Retinal pigment epithelial cell (primary cell): ENCODE results near the gene EMP2.

Experiments used
- DNase-seq: peaks from one replicate; pipeline ENCODE4 v3.0.0-alpha.2; 2010; ENCODE audit warnings: low read depth
- H3K4me3 ChIP-seq: 2 replicates; pipeline ENCODE4 v1.5.1; 2011; ENCODE audit warnings: mild to moderate bottlenecking, low read length, control low read depth, moderate library complexity
- CTCF ChIP-seq: conservative IDR thresholded peaks from 2 replicates; pipeline ENCODE4 v1.5.1; 2011; ENCODE audit warnings: low read depth, low read length, control low read depth, inconsistent platforms

Gene EMP2

GRCh38 chr16:10551881-10552280, 28.5 kb downstream of the EMP2 start:
- no peak for DNase-seq
- H3K4me3 ChIP-seq, result no peak overlapping the region
- no peak for TF ChIP-seq CTCF

DNA sequence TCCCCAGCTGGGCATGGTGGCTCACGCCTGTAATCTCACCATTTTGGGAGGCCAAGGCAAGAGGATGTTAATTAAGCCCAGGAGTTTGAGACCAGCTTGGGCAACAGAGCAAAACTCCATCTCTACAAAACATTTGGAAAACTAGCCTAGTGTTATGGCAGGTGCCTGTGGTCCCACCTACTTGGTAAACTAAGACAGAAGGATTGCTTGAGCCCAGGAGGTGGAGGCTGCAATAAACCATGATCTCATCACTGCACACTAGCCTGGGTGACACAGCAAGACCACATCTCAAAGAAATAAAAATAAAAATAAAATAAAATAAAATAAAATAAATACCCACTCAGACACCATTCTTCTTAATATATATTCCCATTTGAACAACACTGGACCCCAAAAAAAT, 32.0 kb downstream of the EMP2 start:
- DNase-seq, result no peak
- TF ChIP-seq CTCF, result no peak
- no peak overlapping the region for H3K4me3 ChIP-seq

- TF ChIP-seq CTCF, result no peak
- no peak overlapping the region for H3K4me3 ChIP-seq
- DNase-seq, result no peak
Measured at GRCh38 chr16:10547708-10548107, 32.7 kb downstream of the EMP2 start.

DNA sequence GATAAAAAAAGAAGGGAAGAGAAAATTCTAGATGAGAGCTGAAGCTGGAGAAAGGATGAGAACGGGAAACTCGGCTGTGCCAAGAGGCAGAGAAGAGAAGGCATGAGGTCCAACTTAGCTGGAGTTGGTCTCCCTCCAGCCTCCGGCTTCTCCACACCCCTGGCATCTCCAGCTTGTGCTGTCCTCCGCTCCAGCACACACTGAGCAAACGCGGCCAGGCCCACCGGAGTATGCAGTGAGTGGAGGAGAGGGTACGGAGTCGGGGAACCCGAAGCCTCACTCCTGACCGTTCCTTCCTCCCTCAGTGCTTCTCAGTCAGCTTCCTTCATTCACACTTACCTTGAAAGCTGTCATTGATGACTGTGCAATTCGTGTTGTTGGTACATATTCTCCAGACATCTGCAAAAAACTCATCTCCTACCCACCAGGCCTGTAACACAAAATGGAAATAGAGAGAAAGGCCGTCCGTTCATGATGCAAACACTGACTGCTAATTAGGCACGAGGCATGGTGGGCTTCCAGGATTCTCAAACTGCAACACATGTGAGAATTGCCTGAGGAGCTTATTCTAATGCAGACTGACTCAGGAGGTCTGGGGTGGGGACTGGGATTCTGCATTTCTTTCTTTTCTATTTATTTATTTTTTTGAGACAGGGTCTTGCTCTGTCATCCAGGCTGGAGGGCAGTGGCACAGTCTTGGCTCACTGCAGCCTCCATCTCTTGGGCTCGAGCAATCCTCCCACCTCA, 37.0 kb downstream of the EMP2 start:
- H3K4me3 ChIP-seq, result no peak overlapping the region
- DNase-seq, result no peak
- no peak for TF ChIP-seq CTCF

DNA sequence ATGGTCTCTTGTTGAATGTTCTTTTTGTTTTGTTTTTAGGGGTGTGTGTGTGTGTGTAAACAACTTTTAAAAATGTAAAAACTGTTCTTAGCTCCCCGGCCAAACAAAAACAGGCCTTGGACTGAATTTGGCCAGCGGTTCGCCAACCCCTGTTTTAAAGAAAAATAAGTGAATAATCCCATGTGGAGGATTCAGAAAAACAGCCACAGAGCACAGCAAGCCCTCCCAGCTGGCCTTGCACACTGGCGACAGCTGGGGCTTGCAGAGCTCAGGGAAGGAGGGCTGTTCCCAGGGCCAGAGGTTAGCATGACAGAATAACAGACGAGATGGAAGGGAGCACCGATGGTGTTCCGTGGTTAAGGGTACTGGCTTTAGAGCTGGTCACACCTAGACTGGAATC, 39.0 kb downstream of the EMP2 start:
- DNase-seq, result no peak
- no peak overlapping the region for H3K4me3 ChIP-seq
- TF ChIP-seq CTCF, result no peak

DNA sequence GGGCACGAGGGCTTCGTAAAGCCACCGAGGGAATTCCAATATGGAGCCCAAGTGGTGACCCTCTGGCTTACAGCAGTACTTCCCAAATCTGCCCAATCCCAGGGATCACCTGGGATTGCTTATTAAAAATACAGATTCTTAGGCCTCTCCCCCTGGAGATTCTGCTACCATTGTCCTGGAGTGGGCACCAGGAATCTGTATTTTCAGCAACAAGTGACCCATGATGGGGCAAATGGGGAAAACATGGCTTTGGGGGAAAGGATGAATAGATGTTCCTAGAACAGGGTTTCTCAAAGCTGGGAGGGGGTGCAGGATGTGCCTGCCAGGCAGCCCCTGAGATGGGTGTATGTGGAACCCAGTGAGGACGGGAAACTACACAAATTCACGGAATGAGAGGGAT, 40.6 kb downstream of the EMP2 start:
- TF ChIP-seq CTCF, result no peak
- no peak for DNase-seq

DNA sequence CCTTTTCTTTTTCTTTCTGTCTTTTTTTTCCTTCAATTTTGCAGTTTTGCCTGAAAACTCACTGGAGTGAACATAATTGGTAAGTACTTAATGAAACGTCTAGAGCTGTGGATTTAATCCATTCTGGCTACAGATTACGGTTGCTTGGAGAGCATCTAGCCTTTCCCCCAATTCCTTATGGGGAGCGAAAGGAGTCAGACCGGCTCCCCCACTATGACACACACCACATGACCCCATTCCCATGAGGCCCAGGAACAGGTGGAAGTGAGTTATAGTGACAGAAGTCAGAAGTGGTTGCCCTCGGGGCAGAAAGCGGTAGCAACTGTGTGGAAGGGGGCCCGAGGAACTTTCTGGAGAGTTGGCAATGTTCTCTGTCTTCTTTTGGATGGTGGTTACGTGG, 41.2 kb downstream of the EMP2 start:
- no peak overlapping the region for H3K4me3 ChIP-seq
- TF ChIP-seq CTCF, result no peak

More for the DNA sequence above, 40.6 kb downstream of the EMP2 start:
- no peak overlapping the region for H3K4me3 ChIP-seq

More for the DNA sequence above, 41.2 kb downstream of the EMP2 start:
- DNase-seq, result peak; percentile 95
